IMR-90 (cell line): ENCODE data around the gene CRBN. TPM values are rescaled to one million over a fixed set of nuclear protein-coding genes. Genes with fewer than 3 reads are reported as not detected.

Experiments
- ATAC-seq: fragments of 200-7000 bp; cut with Tn5 transposase; 2 replicates; pipeline ENCODE4 v1.9.1; 2020; ENCODE audit warnings: low read depth, mild to moderate bottlenecking, moderate library complexity
- BruUV-seq: library from RNA; stranded (reverse); fragments of 400-500 nt; replicated peaks from 2 replicates; lab custom pipeline; 2021; lab: Mats Ljungman, UMichigan
- CTCF ChIA-PET: fragments of 300-600 bp; formaldehyde crosslinking; extraction: SDS; loops from one replicate; lab custom pipeline; 2021; ENCODE audit warnings: antibody characterized with exemption; lab: Yijun Ruan, JAX
- POLR2A ChIA-PET: fragments of 300-600 bp; sonication (Branson Sonifier 250); formaldehyde crosslinking; loops from one replicate; lab custom pipeline; 2022; ENCODE audit warnings: antibody characterized with exemption; ENCODE audit not compliant: unreplicated experiment; lab: Charles Lee
- DNase-seq: peaks from one replicate; pipeline ENCODE4 v3.0.0; 2013
- H2AFZ ChIP-seq: replicated peaks from 2 replicates; pipeline ENCODE3; 2013; ENCODE audit warnings: low read length, mild to moderate bottlenecking; ENCODE audit not compliant: poor library complexity
- H2AK5ac ChIP-seq: 2 replicates; pipeline ENCODE4 v1.6.1; 2013; ENCODE audit warnings: low read depth, low read length, inconsistent platforms
- H2AK9ac ChIP-seq: replicated peaks from 2 replicates; pipeline ENCODE3; 2013; ENCODE audit warnings: mild to moderate bottlenecking, low read depth, low read length, moderate library complexity; ENCODE audit not compliant: poor library complexity
- H2BK120ac ChIP-seq: 2 replicates; pipeline ENCODE4 v1.6.1; 2013; ENCODE audit warnings: low read depth, low read length, inconsistent platforms
- H2BK15ac ChIP-seq: 3 replicates; pipeline ENCODE4 v1.6.1; 2013; ENCODE audit warnings: low read depth, low read length, inconsistent platforms
- H2BK20ac ChIP-seq: 2 replicates; pipeline ENCODE4 v1.6.1; 2013; ENCODE audit warnings: low read depth, mild to moderate bottlenecking, inconsistent platforms, low read length, moderate library complexity
- H2BK5ac ChIP-seq: 2 replicates; pipeline ENCODE4 v1.6.1; 2013; ENCODE audit warnings: mild to moderate bottlenecking, low read depth, low read length, inconsistent platforms; ENCODE audit not compliant: poor library complexity, severe bottlenecking
- H3K14ac ChIP-seq: replicated peaks from 2 replicates; pipeline ENCODE4 v1.6.1; 2013; ENCODE audit warnings: low read depth, low read length, inconsistent platforms
- H3K18ac ChIP-seq: 2 replicates; pipeline ENCODE4 v1.6.1; 2013; ENCODE audit warnings: low read depth, low read length, control low read depth
- H3K23ac ChIP-seq: 2 replicates; pipeline ENCODE4 v1.6.1; 2013; ENCODE audit warnings: low read depth, low read length, inconsistent platforms
- H3K27ac ChIP-seq: 2 replicates; pipeline ENCODE4 v1.5.1; 2013; ENCODE audit warnings: mild to moderate bottlenecking, control low read depth, low read length; ENCODE audit not compliant: insufficient read depth
- H3K27me3 ChIP-seq: 2 replicates; pipeline ENCODE4 v1.6.1; 2013; ENCODE audit warnings: low read length; ENCODE audit not compliant: control insufficient read depth, insufficient read depth
- H3K36me3 ChIP-seq: 2 replicates; pipeline ENCODE4 v1.6.1; 2013; ENCODE audit warnings: low read length, mixed read lengths; ENCODE audit not compliant: control insufficient read depth, insufficient read depth
- H3K4ac ChIP-seq: 2 replicates; pipeline ENCODE4 v1.6.1; 2013; ENCODE audit warnings: low read depth, low read length, inconsistent platforms
- H3K4me1 ChIP-seq: 2 replicates; pipeline ENCODE4 v1.6.1; 2013; ENCODE audit warnings: low read length, mixed read lengths; ENCODE audit not compliant: control insufficient read depth, insufficient read depth
- H3K4me2 ChIP-seq: 2 replicates; pipeline ENCODE4 v1.6.1; 2013; ENCODE audit warnings: low read depth, mild to moderate bottlenecking, control low read depth, low read length, moderate library complexity
- H3K4me3 ChIP-seq: 2 replicates; pipeline ENCODE4 v1.5.1; 2013; ENCODE audit warnings: low read depth, mild to moderate bottlenecking, control low read depth, low read length, moderate library complexity; ENCODE audit not compliant: insufficient read depth
- H3K56ac ChIP-seq: 2 replicates; pipeline ENCODE4 v1.6.1; 2013; ENCODE audit warnings: low read length, inconsistent platforms; ENCODE audit not compliant: insufficient read depth; ENCODE audit errors: extremely low read depth
- H3K79me1 ChIP-seq, 2 experiments: 2 replicates each; pipeline ENCODE4 v1.6.1; 2013; ENCODE audit warnings: low read length in 2 of 2, inconsistent platforms in 1 of 2, low read depth in 1 of 2
- H3K9ac ChIP-seq: 2 replicates; pipeline ENCODE4 v1.6.1; 2013; ENCODE audit warnings: low read depth, low read length, control low read depth
- H3K9me1 ChIP-seq: 2 replicates; pipeline ENCODE4 v1.6.1; 2013; ENCODE audit warnings: low read length, inconsistent platforms; ENCODE audit not compliant: insufficient read depth
- H3K9me3 ChIP-seq: 2 replicates; pipeline ENCODE4 v1.6.1; 2013; ENCODE audit warnings: low read length; ENCODE audit not compliant: control insufficient read depth, insufficient read depth
- H4K20me1 ChIP-seq: 2 replicates; pipeline ENCODE4 v1.6.1; 2013; ENCODE audit warnings: low read length, inconsistent platforms; ENCODE audit not compliant: insufficient read depth
- H4K5ac ChIP-seq: 2 replicates; pipeline ENCODE4 v1.6.1; 2013; ENCODE audit warnings: mild to moderate bottlenecking, low read depth, low read length, control low read depth
- H4K8ac ChIP-seq, 2 experiments: 2 replicates each; pipeline ENCODE4 v1.6.1; 2013; ENCODE audit warnings: low read depth in 2 of 2, low read length in 2 of 2, control low read depth in 1 of 2, inconsistent platforms in 1 of 2
- H4K91ac ChIP-seq: 2 replicates; pipeline ENCODE4 v1.6.1; 2013; ENCODE audit warnings: low read depth, low read length, inconsistent platforms; ENCODE audit not compliant: insufficient read depth
- BHLHE40 ChIP-seq: fragments of 150-350 bp; IDR thresholded peaks from 2 replicates; pipeline ENCODE4 v1.6.1; 2016; ENCODE audit warnings: mild to moderate bottlenecking, low read depth, low read length
- RAD21 ChIP-seq: IDR thresholded peaks from 2 replicates; pipeline ENCODE4 v1.6.1; 2012; ENCODE audit warnings: low read length, improper control_type of control experiment
- USF2 ChIP-seq: fragments of 150-350 bp; IDR thresholded peaks from 2 replicates; pipeline ENCODE4 v1.6.1; 2017; ENCODE audit warnings: mild to moderate bottlenecking, antibody characterized with exemption, low read length, low read depth
- WGBS, 2 experiments: methylation state at CpG; one replicate each; pipeline versions ENCODE4 v1.1.5 to v1.1.7; 2013; ENCODE audit warnings: missing lambda C conversion rate in 2 of 2; ENCODE audit not compliant: insufficient read length in 1 of 2; ENCODE audit errors: extremely low coverage in 2 of 2; 5-methylcytosine and 5-hydroxymethylcytosine counted together
- dilution Hi-C: fragments of 300-500 bp; cut with HindIII; formaldehyde crosslinking; loops from one replicate; pipeline ENCODE4 v1.14.3; 2018; ENCODE audit warnings: low sequenced_read_pairs; ENCODE audit not compliant: unreplicated experiment
- in situ Hi-C: fragments of 300-500 bp; cut with MboI; formaldehyde crosslinking; loops from 3 replicates; pipeline ENCODE4 v1.14.3; 2019; ENCODE audit warnings: low sequenced_read_pairs, inconsistent platforms, mixed read lengths
- intact Hi-C: fragments of 100-400 bp; cut with micrococcal nuclease; formaldehyde crosslinking; loops from 2 replicates; pipeline ENCODE4 v1.10.0; 2022
- polyA plus RNA-seq, 3 experiments: library from polyadenylated mRNA; depleted of rRNA; stranded (reverse); fragments of >200 nt; gene quantifications; 2 replicates each; pipeline ENCODE4 v1.2.3, GENCODE V29; 2012; ENCODE audit warnings: low replicate concordance in 1 of 3
- total RNA-seq: library from RNA; depleted of rRNA; stranded (reverse); fragments of >200 nt; gene quantifications from 2 replicates; pipeline ENCODE4 v1.2.3, GENCODE V29; 2012

The CRBN gene
- total and polyA plus RNA-seq, 2 of the 4 experiments (the other 2 are of a cell fraction) = 21.8 to 33.9 TPM

DNA sequence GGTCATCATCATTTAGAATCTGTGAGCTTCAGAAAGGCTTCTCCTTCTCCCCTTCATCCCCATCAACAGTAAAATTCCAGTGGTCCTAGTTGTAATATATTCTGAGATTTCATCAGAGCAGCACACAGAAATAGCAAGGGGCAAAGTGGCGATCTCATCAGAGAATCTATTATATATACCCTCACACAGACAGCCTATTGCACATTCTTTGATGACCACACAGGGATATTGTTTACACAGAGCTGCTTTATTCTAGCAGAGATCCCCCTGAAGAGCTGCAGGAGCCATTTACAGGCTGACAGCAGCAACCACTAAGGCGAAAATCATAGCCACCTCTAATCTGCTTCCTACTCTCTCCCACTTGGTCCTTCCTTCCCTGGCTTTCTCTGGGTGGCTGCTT is 42.0 kb upstream of the CRBN start:
- Histone ChIP-seq H4K91ac (no peak overlapping the region), H3K9me1 (no peaks in the 10 kb centered on the region), H2BK15ac (no peak overlapping the region), H3K18ac (no peak overlapping the region), H2AK9ac (no peak overlapping the region), H3K4me1 (no peaks in the 10 kb centered on the region), H3K4me3 (no peak overlapping the region), H3K27me3 (no peaks in the 10 kb centered on the region), H2BK20ac (no peak overlapping the region), H3K4me2 (no peak overlapping the region), H2BK120ac (no peak overlapping the region), H3K56ac (no peak overlapping the region), H2AFZ (no peak overlapping the region), H3K9ac (no peak overlapping the region), H4K5ac (no peak overlapping the region), H3K23ac (no peak overlapping the region), H3K9me3 (peaks cover 2% of the 10 kb centered on the region; the same call in 1 of the 2 replicates), H4K20me1 (no peaks in the 10 kb centered on the region), H3K14ac (no peak overlapping the region), H2AK5ac (no peak overlapping the region), H3K27ac (no peak overlapping the region), H3K36me3 (no peaks in the 10 kb centered on the region), H3K4ac (no peak overlapping the region), H4K8ac (no peak overlapping the region), H3K79me1 (no peaks in the 10 kb centered on the region), H2BK5ac (no peak overlapping the region)
- no TSS peak for BruUV-seq
- ChIA-PET POLR2A (no interaction called here), CTCF (no interaction called here)
- WGBS, 2 experiments = 33% methylated on average over 1 of the region's 2 CpGs; no CpG with 5 or more reads in 1 of the 2 experiments
- intact Hi-C loops (no loop called here), in situ Hi-C loops (no loop called here), dilution Hi-C loops (loop anchor here (25.0 kb wide), 1 partner anchor 1066 kb away; no protein-coding TSS in a partner anchor)
- ATAC-seq (no peak), DNase-seq (no peak)
- TF ChIP-seq RAD21 (no peak), BHLHE40 (no peak), USF2 (no peak)
